A549 (cell line): Measurements from ENCODE around the gene UNC119B. TPM values are rescaled to one million over a fixed set of nuclear protein-coding genes. Genes with fewer than 3 reads are reported as not detected.

Experiments
- ATAC-seq, 2 experiments: fragments of 200-7000 bp in 1 of 2; fragments of >200 bp in 1 of 2; cut with Nextera tagmentation in 1 of 2; cut with Tn5 transposase in 1 of 2; 3 replicates each; pipeline versions ENCODE4 v1.8.0 to v1.9.1; 2018 to 2020; ENCODE audit warnings: mild to moderate bottlenecking in 1 of 2, moderate library complexity in 1 of 2
- CTCF ChIA-PET: fragments of 300-600 bp; sonication (Branson Sonifier 250); formaldehyde crosslinking; extraction: SDS; loops from one replicate; lab custom pipeline; 2021; ENCODE audit warnings: antibody characterized with exemption, inconsistent platforms; lab: Yijun Ruan, JAX
- POLR2A ChIA-PET: fragments of 350-600 bp; formaldehyde crosslinking; extraction: SDS; loops from one replicate; lab custom pipeline; 2021; ENCODE audit warnings: antibody characterized with exemption, inconsistent platforms; lab: Yijun Ruan, JAX
- DNase-seq, 2 experiments: peaks; one replicate each; pipeline versions ENCODE4 v3.0.0 to v3.0.0-alpha.2; 2011 to 2016; ENCODE audit warnings: low read depth in 1 of 2, low spot score in 1 of 2
- FAIRE-seq: peaks from 2 replicates; lab custom pipeline; 2011; peaks lifted over from hg19 to GRCh38; lab: Jason Lieb, UNC
- H3K27ac ChIP-seq, 2 experiments: fragments of >200 bp; sonication (Bioruptor Twin); formaldehyde crosslinking; 3 replicates each; pipeline ENCODE4 v1.5.1; 2016 to 2017
- H3K4me1 ChIP-seq: fragments of >200 bp; sonication (Bioruptor Twin); formaldehyde crosslinking; 3 replicates; pipeline ENCODE4 v1.6.1; 2016
- H3K4me2 ChIP-seq: fragments of >200 bp; sonication (Bioruptor Twin); formaldehyde crosslinking; 3 replicates; pipeline ENCODE4 v1.6.1; 2016
- H3K4me3 ChIP-seq: fragments of >200 bp; sonication (Bioruptor Twin); formaldehyde crosslinking; 3 replicates; pipeline ENCODE4 v1.5.1; 2016
- H3K9me3 ChIP-seq: fragments of >200 bp; sonication (Bioruptor Twin); formaldehyde crosslinking; 3 replicates; pipeline ENCODE4 v1.6.1; 2016
- ATOH8 ChIP-seq: fragments of 250-450 bp; sonication (Bioruptor Pico); IDR thresholded peaks from 2 replicates; pipeline ENCODE4 v1.5.0; 2020; ENCODE audit warnings: low read depth, mild to moderate bottlenecking, moderate library complexity
- CHD2 ChIP-seq: fragments of 150-350 bp; IDR thresholded peaks from 2 replicates; pipeline ENCODE4 v1.6.1; 2014; ENCODE audit warnings: low read length; ENCODE audit not compliant: partially characterized antibody
- CHD4 ChIP-seq: fragments of 200-600 bp; sonication (generic); IDR thresholded peaks from 2 replicates; pipeline ENCODE4 v1.6.1; 2016; ENCODE audit warnings: antibody characterized with exemption, mild to moderate bottlenecking, borderline replicate concordance
- EHMT2 ChIP-seq: fragments of 200-600 bp; sonication (generic); IDR thresholded peaks from 2 replicates; pipeline ENCODE4 v1.6.1; 2016; ENCODE audit warnings: antibody characterized with exemption, low read depth, mild to moderate bottlenecking, moderate library complexity
- ESRRA ChIP-seq: fragments of 150-350 bp; IDR thresholded peaks from 2 replicates; pipeline ENCODE4 v1.6.1; 2014; ENCODE audit warnings: mild to moderate bottlenecking, low read length, borderline replicate concordance
- FOSB ChIP-seq: fragments of 250-450 bp; sonication (Bioruptor Pico); IDR thresholded peaks from 2 replicates; pipeline ENCODE4 v1.5.0; 2020; ENCODE audit warnings: mild to moderate bottlenecking, moderate library complexity
- FOXS1 ChIP-seq: fragments of 250-450 bp; sonication (Bioruptor Pico); IDR thresholded peaks from 2 replicates; pipeline ENCODE4 v1.5.0; 2020; ENCODE audit warnings: mild to moderate bottlenecking, moderate library complexity
- HEYL ChIP-seq: fragments of 250-450 bp; sonication (Bioruptor Pico); IDR thresholded peaks from 2 replicates; pipeline ENCODE4 v1.8.0; 2021; ENCODE audit warnings: mild to moderate bottlenecking, moderate library complexity
- HOXA7 ChIP-seq: fragments of 250-450 bp; sonication (Bioruptor Pico); IDR thresholded peaks from 2 replicates; pipeline ENCODE4 v1.5.0; 2020; ENCODE audit warnings: mild to moderate bottlenecking, moderate library complexity
- HOXB5 ChIP-seq: fragments of 250-450 bp; sonication (Bioruptor Pico); IDR thresholded peaks from 2 replicates; pipeline ENCODE4 v1.5.0; 2020; ENCODE audit warnings: mild to moderate bottlenecking, moderate library complexity
- JUNB ChIP-seq: fragments of >200 bp; sonication (Bioruptor Twin); formaldehyde crosslinking; IDR thresholded peaks from 2 replicates; pipeline ENCODE4 v1.6.1; 2016
- MAX ChIP-seq: IDR thresholded peaks from 2 replicates; pipeline ENCODE4 v1.6.1; 2012
- MYC ChIP-seq: IDR thresholded peaks from 2 replicates; pipeline ENCODE4 v1.6.1; 2012; ENCODE audit warnings: mild to moderate bottlenecking, inconsistent platforms, low read length, improper control_type of control experiment, borderline replicate concordance
- NR3C1 ChIP-seq: fragments of >200 bp; sonication (Bioruptor Twin); formaldehyde crosslinking; IDR thresholded peaks from 3 replicates; pipeline ENCODE4 v1.6.1; 2017
- PBX3 ChIP-seq: IDR thresholded peaks from 2 replicates; pipeline ENCODE4 v1.6.1; 2012
- POLR2A ChIP-seq: IDR thresholded peaks from 2 replicates; pipeline ENCODE4 v1.6.1; 2012; ENCODE audit warnings: mild to moderate bottlenecking, low read length
- POLR2AphosphoS2 ChIP-seq: conservative IDR thresholded peaks from 2 replicates; pipeline ENCODE4 v1.6.1; 2012; ENCODE audit warnings: low read length, improper control_type of control experiment, inconsistent platforms
- REST ChIP-seq: fragments of 200-600 bp; sonication (generic); IDR thresholded peaks from 2 replicates; pipeline ENCODE4 v1.6.1; 2016; ENCODE audit warnings: antibody characterized with exemption, mild to moderate bottlenecking, moderate library complexity
- RFX5 ChIP-seq: fragments of 450-650 bp; IDR thresholded peaks from 2 replicates; pipeline ENCODE4 v1.7.1; 2014; ENCODE audit warnings: antibody characterized with exemption, mild to moderate bottlenecking, moderate library complexity
- RNF2 ChIP-seq: fragments of 200-600 bp; sonication (generic); IDR thresholded peaks from 2 replicates; pipeline ENCODE4 v1.6.1; 2016; ENCODE audit warnings: low read depth, mild to moderate bottlenecking, antibody characterized with exemption, moderate library complexity, borderline replicate concordance
- SREBF2 ChIP-seq: fragments of 450-650 bp; IDR thresholded peaks from 2 replicates; pipeline ENCODE4 v1.6.1; 2014; ENCODE audit warnings: mild to moderate bottlenecking, moderate library complexity
- TP53 ChIP-seq: fragments of 250-450 bp; sonication (Bioruptor Pico); IDR thresholded peaks from 2 replicates; pipeline ENCODE4 v1.5.0; 2021; ENCODE audit warnings: mild to moderate bottlenecking, moderate library complexity
- USF2 ChIP-seq: fragments of 450-650 bp; IDR thresholded peaks from 2 replicates; pipeline ENCODE4 v1.6.1; 2014; ENCODE audit warnings: antibody characterized with exemption
- ZC3H11A ChIP-seq: fragments of 450-650 bp; IDR thresholded peaks from 2 replicates; pipeline ENCODE4 v1.6.1; 2014; ENCODE audit warnings: antibody characterized with exemption, mild to moderate bottlenecking
- ZFP36 ChIP-seq: fragments of 450-650 bp; IDR thresholded peaks from 2 replicates; pipeline ENCODE4 v1.6.1; 2014; ENCODE audit warnings: borderline replicate concordance; ENCODE audit not compliant: partially characterized antibody
- ZNF302 ChIP-seq: fragments of 250-450 bp; sonication (Bioruptor Pico); IDR thresholded peaks from 2 replicates; pipeline ENCODE4 v1.9.0; 2021; ENCODE audit warnings: inconsistent platforms, mild to moderate bottlenecking, moderate library complexity
- WGBS: methylation state at CpG from one replicate; pipeline ENCODE4 v1.1.6; 2017; ENCODE audit errors: missing lambda C conversion rate; 5-methylcytosine and 5-hydroxymethylcytosine counted together
- polyA plus RNA-seq, 4 experiments: library from polyadenylated mRNA; depleted of rRNA in 3 of 4; stranded (reverse); fragments of >200 nt; fragmentation: RNase III in 1 of 4; extraction: RNeasy Plus Mini Kit Qiagen cat#74134 plus additional on column Dnase treatment in 1 of 4; gene quantifications; 2 replicates in 3 of 4; 3 replicates in 1 of 4; pipeline ENCODE4 v1.2.3, GENCODE V29; 2011 to 2017

UNC119B gene
- polyA plus RNA-seq, 2 of the 4 experiments (the other 2 are of a cell fraction): 25.8 to 41.5 TPM

GRCh38 chr12:120767071-120768024 lies 57.1 kb downstream of the UNC119B start:
- DNase-seq (no peak), ATAC-seq (no peak), FAIRE-seq (no peak)
- POLR2A ChIA-PET: interaction anchor here (0.6 kb wide), 1 partner anchor 112 kb away, joined by 3 read pairs; no protein-coding TSS in a partner anchor
- no peak overlapping the region for H3K27ac ChIP-seq
- H3K4me2 ChIP-seq: no peak overlapping the region
- no peak overlapping the region for H3K4me3 ChIP-seq
- no peaks in the 10 kb centered on the region for H3K4me1 ChIP-seq
- H3K9me3 ChIP-seq: no peaks in the 10 kb centered on the region
- TF ChIP-seq PBX3 (no peak), POLR2AphosphoS2 (no peak), CHD2 (no peak), ESRRA (no peak), HOXB5 (CRISPR knock-in tag) (no peak), SREBF2 (no peak), MAX (no peak), RFX5 (no peak), CHD4 (no peak), ATOH8 (CRISPR knock-in tag) (no peak), HEYL (CRISPR knock-in tag) (no peak), JUNB (no peak), NR3C1 (no peak), FOSB (CRISPR knock-in tag) (no peak), HOXA7 (CRISPR knock-in tag) (no peak), USF2 (no peak), MYC (no peak), TP53 (CRISPR knock-in tag) (no peak)
- TF ChIP-seq, all 56 proteins: peak for 0
- WGBS: 94% methylated on average over 11 of the region's 11 CpGs
- CTCF ChIA-PET: interaction anchor here (0.5 to 1.4 kb wide), 4 partner anchors 13 to 629 kb away, joined by 3 to 5 read pairs (median 4); no protein-coding TSS in a partner anchor

- no peak overlapping the region for H3K4me2 ChIP-seq
- no peak for DNase-seq
- CTCF ChIA-PET: interaction anchor here (1.0 to 1.1 kb wide), 2 partner anchors 14 to 201 kb away, joined by 3 to 4 read pairs; no protein-coding TSS in a partner anchor
- FAIRE-seq: no peak
- no peak for ATAC-seq
- POLR2A ChIA-PET: no interaction called here
- TF ChIP-seq POLR2A: no peak
- TF ChIP-seq CHD4: no peak
- no peak for TF ChIP-seq HOXB5 (CRISPR knock-in tag)
- no peak for TF ChIP-seq ZNF302 (CRISPR knock-in tag)
- no peak for TF ChIP-seq EHMT2
- no peak for TF ChIP-seq RFX5
- no peak for TF ChIP-seq CHD2
- TF ChIP-seq MYC: no peak
- no peak for TF ChIP-seq REST
- TF ChIP-seq HOXA7 (CRISPR knock-in tag): no peak
- no peak for TF ChIP-seq ESRRA
- TF ChIP-seq ZFP36: no peak
- no peak for TF ChIP-seq FOXS1 (CRISPR knock-in tag)
- no peak for TF ChIP-seq RNF2
- no peak for TF ChIP-seq ZC3H11A
- H3K4me3 ChIP-seq: no peak overlapping the region
- H3K27ac ChIP-seq: no peak overlapping the region
- no peaks in the 10 kb centered on the region for H3K4me1 ChIP-seq
- 89% methylated on average over 11 of the region's 11 CpGs for WGBS
- no peaks in the 10 kb centered on the region for H3K9me3 ChIP-seq
Observed at GRCh38 chr12:120771097-120771496, 60.8 kb downstream of the UNC119B start.
